Sigmoid colon (tissue), 3 donors: ENCODE measurements around the gene DOCK1.

Experiments used
- CTCF ChIP-seq, 4 experiments: fragments of 450-650 bp in 3 of 4; fragments of 200-600 bp in 1 of 4; IDR thresholded peaks; one replicate each; pipeline ENCODE4 v1.5.1; 2016 to 2019; ENCODE audit warnings: antibody characterized with exemption in 4 of 4, mild to moderate bottlenecking in 3 of 4, moderate library complexity in 2 of 4
- POLR2A ChIP-seq, 2 donors: fragments of 450-650 bp; IDR thresholded peaks; one replicate each; pipeline ENCODE4 v1.6.1; 2016; ENCODE audit warnings: antibody characterized with exemption in 2 of 2, mild to moderate bottlenecking in 2 of 2, moderate library complexity in 2 of 2

- TF ChIP-seq POLR2A (IDR thresholded peaks at IDR 0.05), result no peak
- no peak for TF ChIP-seq CTCF (IDR thresholded peaks at IDR 0.05)
These were observed 227.2 kb downstream of the DOCK1 start for GRCh38 chr10:127132451-127132850.
